OCI-LY1 (cell line): ENCODE measurements around the gene MROH2B.

Experiments
- CTCF ChIP-seq: fragments of 200-600 bp; sonication (generic), shearing (Covaris generic); IDR thresholded peaks from 2 replicates; pipeline ENCODE4 v1.5.1; 2017; ENCODE audit warnings: mild to moderate bottlenecking, antibody characterized with exemption, low read length, moderate library complexity, mixed read lengths
- EZH2 ChIP-seq: fragments of 200-600 bp; sonication (generic), shearing (Covaris generic); IDR thresholded peaks from 2 replicates; pipeline ENCODE4 v1.8.0; 2017; ENCODE audit warnings: borderline replicate concordance, mixed run types, mild to moderate bottlenecking, antibody characterized with exemption, low read length, moderate library complexity, mixed read lengths

DNA sequence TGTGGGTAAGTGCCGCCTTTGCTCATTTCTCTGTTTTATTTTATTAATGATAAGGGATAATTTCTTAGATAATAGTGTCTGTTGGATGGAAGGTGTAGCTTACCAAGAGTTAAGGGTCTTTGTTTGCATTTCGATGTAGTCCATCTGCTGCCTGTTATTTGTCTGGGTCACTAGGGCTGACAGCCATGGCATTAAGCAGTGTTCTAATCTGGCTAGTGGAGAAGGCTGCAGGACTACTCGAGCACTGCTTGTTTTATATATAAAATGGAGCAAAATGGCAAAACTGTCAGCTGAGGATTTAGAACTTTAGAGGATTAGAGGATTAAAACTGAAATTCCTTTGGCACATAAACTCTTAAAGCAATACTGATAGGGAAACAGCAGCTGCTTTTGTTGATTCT is 94.3 kb downstream of the MROH2B start:
- TF ChIP-seq CTCF, result no peak
- no peak for TF ChIP-seq EZH2
